GM23248 (cell line): Measurements from ENCODE around the gene SLC16A2. TPM values are rescaled to one million over a fixed set of nuclear protein-coding genes. Genes with fewer than 3 reads are reported as not detected.

Source experiments
- DNase-seq: peaks from one replicate; pipeline ENCODE4 v3.0.0-alpha.2; 2015
- H2AFZ ChIP-seq: fragments of 200-600 bp; sonication (generic); 2 replicates; pipeline ENCODE4 v1.6.1; 2016; ENCODE audit warnings: antibody characterized with exemption
- H3F3A ChIP-seq: fragments of 200-600 bp; sonication (generic); 2 replicates; pipeline ENCODE4 v1.6.1; 2016; ENCODE audit warnings: mild to moderate bottlenecking, antibody characterized with exemption, mixed run types; ENCODE audit not compliant: insufficient read depth
- H3K27ac ChIP-seq: fragments of 200-600 bp; sonication (generic); 2 replicates; pipeline ENCODE4 v1.5.1; 2016; ENCODE audit warnings: mild to moderate bottlenecking
- H3K27me3 ChIP-seq: fragments of 200-600 bp; sonication (generic); replicated peaks from 2 replicates; pipeline ENCODE4 v1.6.1; 2016; ENCODE audit warnings: mild to moderate bottlenecking; ENCODE audit not compliant: insufficient read depth
- H3K36me3 ChIP-seq: fragments of 200-600 bp; sonication (generic); 2 replicates; pipeline ENCODE4 v1.6.1; 2016; ENCODE audit warnings: low read depth, mild to moderate bottlenecking
- H3K4me1 ChIP-seq: fragments of 200-600 bp; sonication (generic); 2 replicates; pipeline ENCODE4 v1.6.1; 2016; ENCODE audit warnings: mild to moderate bottlenecking; ENCODE audit not compliant: insufficient read depth
- H3K4me2 ChIP-seq: fragments of 200-600 bp; sonication (generic); one replicate; pipeline ENCODE4 v1.6.1; 2016; ENCODE audit warnings: mild to moderate bottlenecking; ENCODE audit not compliant: unreplicated experiment
- H3K4me3 ChIP-seq: fragments of 200-600 bp; sonication (generic); 2 replicates; pipeline ENCODE4 v1.5.1; 2016; ENCODE audit warnings: mild to moderate bottlenecking
- H3K79me2 ChIP-seq: fragments of 200-600 bp; sonication (generic); 2 replicates; pipeline ENCODE4 v1.6.1; 2016; ENCODE audit warnings: mild to moderate bottlenecking; ENCODE audit not compliant: insufficient read depth
- H3K9ac ChIP-seq: fragments of 200-600 bp; sonication (generic); 2 replicates; pipeline ENCODE4 v1.6.1; 2016; ENCODE audit warnings: mild to moderate bottlenecking
- H3K9me2 ChIP-seq: fragments of 200-600 bp; sonication (generic); 2 replicates; pipeline ENCODE4 v1.6.1; 2016; ENCODE audit warnings: mixed run types, mild to moderate bottlenecking, moderate library complexity; ENCODE audit not compliant: insufficient read depth
- H3K9me3 ChIP-seq: fragments of 200-600 bp; sonication (generic); one replicate; pipeline ENCODE4 v1.6.1; 2017; ENCODE audit warnings: low read depth
- H4K20me1 ChIP-seq: fragments of 200-600 bp; sonication (generic); 2 replicates; pipeline ENCODE4 v1.6.0; 2016; ENCODE audit not compliant: insufficient read depth
- EZH2 ChIP-seq: fragments of 200-600 bp; sonication (generic); IDR thresholded peaks from 2 replicates; pipeline ENCODE4 v1.6.1; 2018; ENCODE audit warnings: antibody characterized with exemption, mild to moderate bottlenecking; ENCODE audit not compliant: insufficient read depth, poor library complexity, severe bottlenecking
- EZH2phosphoT487 ChIP-seq: fragments of 200-600 bp; sonication (generic); IDR thresholded peaks from 2 replicates; pipeline ENCODE4 v1.6.1; 2018; ENCODE audit warnings: antibody characterized with exemption, moderate library complexity, mild to moderate bottlenecking, low read depth; ENCODE audit not compliant: insufficient read depth
- WGBS, 2 experiments: methylation state at CpG; one replicate each; pipeline ENCODE4 v1.1.6; 2015 to 2017; ENCODE audit warnings: low lambda C conversion rate in 2 of 2, low coverage in 1 of 2; ENCODE audit errors: missing lambda C conversion rate in 2 of 2; 5-methylcytosine and 5-hydroxymethylcytosine counted together
- in situ Hi-C: fragments of 300-500 bp; cut with MboI; formaldehyde crosslinking; loops from 2 replicates; pipeline ENCODE4 v1.15.0; 2020
- polyA plus RNA-seq: library from polyadenylated mRNA; unstranded; fragments of >200 nt; fragmentation: Nextera tagmentation; extraction: Ambion mirVana; gene quantifications from 2 replicates; pipeline ENCODE4 v1.2.1, GENCODE V29; 2016
- small RNA-seq: library from RNA; depleted of rRNA; stranded (forward); fragments of <200 nt; gene quantifications from one replicate; pipeline ENCODE3, GENCODE V24; 2014; ENCODE audit warnings: low read depth, low replicate concordance
- total RNA-seq: library from RNA; depleted of rRNA; stranded (reverse); fragments of >200 nt; shearing (Covaris generic); gene quantifications from 2 replicates; pipeline ENCODE4 v1.2.3, GENCODE V29; 2014; rRNA removed

SLC16A2 gene
- total and polyA plus RNA-seq, 2 experiments from 2014 or later = 53.0 to 55.6 TPM

- H3K4me1 ChIP-seq = no peaks in the 10 kb centered on the region
- H3K9me3 ChIP-seq = no peaks in the 10 kb centered on the region
- no peak overlapping the region for H3K4me3 ChIP-seq
- in situ Hi-C loops = no loop called here
- 66 to 90% methylated on average over 2 of the region's 2 CpGs for WGBS, 2 experiments
- H3K27ac ChIP-seq = no peak overlapping the region
- no peak overlapping the region for H2AFZ ChIP-seq
- DNase-seq = no peak
- no peak overlapping the region for H3K4me2 ChIP-seq
- no peak overlapping the region for H3K9ac ChIP-seq
- no peaks in the 10 kb centered on the region for H3F3A ChIP-seq
- no peak for TF ChIP-seq EZH2phosphoT487
- TF ChIP-seq EZH2 = no peak
- no peaks in the 10 kb centered on the region for H3K9me2 ChIP-seq
- H4K20me1 ChIP-seq = no peaks in the 10 kb centered on the region
- H3K36me3 ChIP-seq = no peaks in the 10 kb centered on the region
- H3K27me3 ChIP-seq = no peaks in the 10 kb centered on the region
- H3K79me2 ChIP-seq = no peaks in the 10 kb centered on the region
Measured at GRCh38 chrX:74557378-74557777, 136.1 kb downstream of the SLC16A2 start.

- no peaks in the 10 kb centered on the region for H3F3A ChIP-seq
- H3K9ac ChIP-seq = no peak overlapping the region
- H3K27me3 ChIP-seq = no peaks in the 10 kb centered on the region
- TF ChIP-seq EZH2phosphoT487 (no peak), EZH2 (no peak)
- no peaks in the 10 kb centered on the region for H3K36me3 ChIP-seq
- in situ Hi-C loops = no loop called here
- H3K9me2 ChIP-seq = no peaks in the 10 kb centered on the region
- no peak overlapping the region for H3K4me3 ChIP-seq
- H3K9me3 ChIP-seq = no peaks in the 10 kb centered on the region
- DNase-seq = no peak
- no peak overlapping the region for H3K27ac ChIP-seq
- H3K4me2 ChIP-seq = no peak overlapping the region
- H4K20me1 ChIP-seq = no peaks in the 10 kb centered on the region
- no peaks in the 10 kb centered on the region for H3K4me1 ChIP-seq
- H3K79me2 ChIP-seq = no peaks in the 10 kb centered on the region
- no peak overlapping the region for H2AFZ ChIP-seq
- 98 to 100% methylated on average over 2 to 3 of the region's 3 CpGs for WGBS, 2 experiments
Measured at GRCh38 chrX:74578137-74578536, 156.8 kb downstream of the SLC16A2 start.

GRCh38 chrX:74579597-74580198 is 158.4 kb downstream of the SLC16A2 start:
- WGBS, 2 experiments = 4 to 5% methylated on average over 3 of the region's 3 CpGs
- H3K79me2 ChIP-seq = no peaks in the 10 kb centered on the region
- H3F3A ChIP-seq = no peaks in the 10 kb centered on the region
- H3K9me2 ChIP-seq = no peaks in the 10 kb centered on the region
- no peak overlapping the region for H3K4me3 ChIP-seq
- H2AFZ ChIP-seq = no peak overlapping the region
- no peaks in the 10 kb centered on the region for H3K36me3 ChIP-seq
- TF ChIP-seq EZH2 (no peak), EZH2phosphoT487 (no peak)
- no peaks in the 10 kb centered on the region for H3K27me3 ChIP-seq
- peak; percentile 38 for DNase-seq
- no peaks in the 10 kb centered on the region for H4K20me1 ChIP-seq
- no peaks in the 10 kb centered on the region for H3K9me3 ChIP-seq
- in situ Hi-C loops = no loop called here
- no peaks in the 10 kb centered on the region for H3K4me1 ChIP-seq
- no peak overlapping the region for H3K4me2 ChIP-seq
- no peak overlapping the region for H3K27ac ChIP-seq
- H3K9ac ChIP-seq = no peak overlapping the region

Small RNA genes within 50 kb of the gene (small RNA-seq; reads per million reads assigned to genes)
- gene RN7SL790P = not detected

Other genes with a start within 250 kb of the SLC16A2 start
- not detected in 2 replicates for gene ZCCHC13, start 117.3 kb upstream of the SLC16A2 start, total RNA-seq
- gene ZCCHC13, start 117.3 kb upstream of the SLC16A2 start, polyA plus RNA-seq = not detected in 2 replicates
- 40.1 TPM in 2 replicates for gene RLIM, start 193.1 kb downstream of the SLC16A2 start, total RNA-seq
- 11.0 and 11.4 TPM in 2 replicates for gene RLIM, start 193.1 kb downstream of the SLC16A2 start, polyA plus RNA-seq